GM12864 (cell line): ENCODE results near the gene GALNT12.

ENCODE experiments used
- DNase-seq: peaks from one replicate; pipeline ENCODE4 v3.0.0-alpha.2; 2011; ENCODE audit warnings: low read depth
- H3K4me3 ChIP-seq: 2 replicates; pipeline ENCODE4 v1.5.1; 2011; ENCODE audit warnings: mild to moderate bottlenecking, low read depth, low read length, control low read depth
- TF ChIP-seq, protein P1 (sequence below): IDR thresholded peaks from 2 replicates; pipeline ENCODE4 v1.5.1; 2011; ENCODE audit warnings: low read depth, mild to moderate bottlenecking, moderate library complexity, low read length, control low read depth, inconsistent platforms; ENCODE audit errors: missing control alignments

The GALNT12 gene

DNA sequence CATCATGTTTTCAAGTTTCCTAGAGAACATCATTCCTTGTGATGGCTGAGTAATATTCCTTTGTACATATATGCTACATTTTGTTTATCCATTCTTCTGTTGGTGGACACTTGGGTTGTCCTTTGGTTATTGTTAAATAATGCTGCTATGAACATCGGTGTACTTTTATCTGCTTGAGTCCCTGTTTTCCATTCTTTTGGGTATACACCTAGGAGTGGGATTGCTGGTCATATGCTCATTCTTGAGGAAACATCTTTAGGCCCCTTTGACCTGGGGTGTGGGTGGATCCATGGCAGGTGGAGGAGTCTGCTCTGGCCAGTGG is 25.3 kb downstream of the GALNT12 start:
- TF ChIP-seq, protein P1, sequence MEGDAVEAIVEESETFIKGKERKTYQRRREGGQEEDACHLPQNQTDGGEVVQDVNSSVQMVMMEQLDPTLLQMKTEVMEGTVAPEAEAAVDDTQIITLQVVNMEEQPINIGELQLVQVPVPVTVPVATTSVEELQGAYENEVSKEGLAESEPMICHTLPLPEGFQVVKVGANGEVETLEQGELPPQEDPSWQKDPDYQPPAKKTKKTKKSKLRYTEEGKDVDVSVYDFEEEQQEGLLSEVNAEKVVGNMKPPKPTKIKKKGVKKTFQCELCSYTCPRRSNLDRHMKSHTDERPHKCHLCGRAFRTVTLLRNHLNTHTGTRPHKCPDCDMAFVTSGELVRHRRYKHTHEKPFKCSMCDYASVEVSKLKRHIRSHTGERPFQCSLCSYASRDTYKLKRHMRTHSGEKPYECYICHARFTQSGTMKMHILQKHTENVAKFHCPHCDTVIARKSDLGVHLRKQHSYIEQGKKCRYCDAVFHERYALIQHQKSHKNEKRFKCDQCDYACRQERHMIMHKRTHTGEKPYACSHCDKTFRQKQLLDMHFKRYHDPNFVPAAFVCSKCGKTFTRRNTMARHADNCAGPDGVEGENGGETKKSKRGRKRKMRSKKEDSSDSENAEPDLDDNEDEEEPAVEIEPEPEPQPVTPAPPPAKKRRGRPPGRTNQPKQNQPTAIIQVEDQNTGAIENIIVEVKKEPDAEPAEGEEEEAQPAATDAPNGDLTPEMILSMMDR, result no peak
- no peak overlapping the region for H3K4me3 ChIP-seq
- DNase-seq, result no peak

DNA sequence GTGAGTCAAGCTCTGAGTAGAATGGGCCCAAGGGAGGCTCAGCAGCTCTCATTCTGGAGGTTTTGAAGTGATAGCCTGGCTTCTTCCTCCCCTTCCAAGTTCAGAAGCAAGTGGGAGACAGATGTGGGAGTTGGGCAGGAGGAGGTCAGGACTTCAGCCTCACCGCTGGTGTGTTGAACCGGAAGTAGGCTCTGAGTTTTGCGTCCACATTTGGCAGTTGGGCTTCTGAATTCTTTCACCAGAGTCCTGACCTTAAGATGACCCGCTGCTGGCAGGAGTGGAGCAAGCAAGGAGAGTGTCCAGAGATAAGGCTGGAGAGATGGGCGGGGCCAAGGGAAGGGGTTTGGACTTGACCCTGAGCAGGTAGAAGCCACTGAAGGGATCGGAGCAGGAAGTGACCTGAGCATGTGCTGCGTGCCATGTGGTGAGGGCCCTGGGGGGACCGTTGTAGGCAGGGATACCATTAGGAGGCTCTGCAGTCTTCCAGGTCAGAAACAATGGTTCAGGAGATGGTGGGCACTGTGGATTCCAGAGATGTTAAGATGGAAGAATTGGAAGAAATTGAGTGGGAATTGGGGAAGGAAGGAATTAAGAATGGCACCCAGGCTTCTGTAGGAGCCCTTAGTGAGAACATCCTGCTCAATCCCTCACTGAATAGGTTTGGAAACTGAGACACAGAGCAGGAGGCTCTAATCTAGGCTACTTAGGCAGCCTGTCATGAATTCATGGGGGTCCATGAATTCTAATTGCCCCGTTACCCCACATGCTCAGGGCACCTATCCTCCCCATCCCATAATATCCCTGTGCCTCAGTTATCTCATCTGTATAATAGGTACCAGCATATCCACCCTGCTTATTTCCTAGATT is 25.9 kb downstream of the GALNT12 start:
- DNase-seq, result no peak
- TF ChIP-seq, protein P1, result no peak
- no peak overlapping the region for H3K4me3 ChIP-seq

DNA sequence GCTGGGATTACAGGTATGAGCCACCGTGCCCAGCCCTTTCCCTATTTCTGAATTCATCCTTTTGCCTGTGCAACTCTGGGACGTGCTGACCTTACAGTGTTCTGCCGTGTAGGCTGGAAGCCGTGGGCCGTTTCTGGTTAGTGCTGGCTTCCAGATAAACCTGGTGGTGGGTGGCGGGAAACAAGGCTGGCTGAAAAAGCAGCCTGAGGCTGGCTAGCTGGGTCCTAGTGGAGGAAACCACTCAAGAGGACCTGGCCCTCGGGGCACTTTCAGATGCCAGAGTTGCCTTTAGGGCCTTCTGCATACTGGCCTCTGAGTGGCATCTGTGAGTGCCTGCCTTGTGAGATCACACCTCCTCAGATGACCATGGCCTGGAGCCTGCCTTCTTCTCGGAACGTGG is 26.9 kb downstream of the GALNT12 start:
- DNase-seq, result no peak
- TF ChIP-seq, protein P1, result no peak
- H3K4me3 ChIP-seq, result no peak overlapping the region

DNA sequence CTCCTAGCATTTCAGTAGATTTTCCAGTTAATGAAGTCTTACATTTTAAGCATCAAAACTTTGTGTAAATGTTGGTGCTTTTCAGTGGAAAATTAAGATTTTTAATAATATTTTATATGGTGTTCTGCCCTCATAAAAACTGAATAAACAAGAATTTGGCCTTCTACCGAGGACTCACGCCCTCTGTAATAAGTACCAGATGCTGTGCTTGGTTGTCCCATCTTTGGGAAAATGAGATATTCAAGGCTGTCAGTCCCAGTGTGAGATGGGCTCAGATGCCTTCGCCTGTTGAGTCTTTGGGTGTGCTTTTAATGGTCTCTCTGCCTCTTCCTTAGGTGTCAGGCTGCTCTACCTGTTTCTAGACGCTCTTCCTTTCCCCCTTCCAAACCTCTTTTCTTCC is 28.7 kb downstream of the GALNT12 start:
- TF ChIP-seq, protein P1, result no peak
- DNase-seq, result no peak
- H3K4me3 ChIP-seq, result no peak overlapping the region

DNA sequence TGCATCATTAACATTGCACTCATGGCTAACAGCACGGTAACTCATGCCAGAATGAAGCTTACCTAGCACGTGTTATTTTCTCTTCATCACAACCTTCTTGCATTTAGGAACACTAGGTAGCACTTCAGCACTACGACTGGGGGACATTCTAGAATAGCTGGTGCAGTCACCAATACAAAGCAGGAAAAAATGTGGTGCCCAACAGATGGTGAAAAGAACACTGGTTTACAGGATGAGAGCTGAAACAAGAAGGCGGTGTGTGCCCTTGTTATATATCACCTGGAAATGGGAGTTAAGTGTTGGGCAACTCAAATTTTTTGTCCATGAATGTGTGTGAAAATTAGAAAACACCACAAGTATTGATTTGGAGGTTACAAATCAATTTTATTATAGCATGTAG is 30.0 kb downstream of the GALNT12 start:
- DNase-seq, result no peak
- TF ChIP-seq, protein P1, result no peak
- H3K4me3 ChIP-seq, result no peak overlapping the region

DNA sequence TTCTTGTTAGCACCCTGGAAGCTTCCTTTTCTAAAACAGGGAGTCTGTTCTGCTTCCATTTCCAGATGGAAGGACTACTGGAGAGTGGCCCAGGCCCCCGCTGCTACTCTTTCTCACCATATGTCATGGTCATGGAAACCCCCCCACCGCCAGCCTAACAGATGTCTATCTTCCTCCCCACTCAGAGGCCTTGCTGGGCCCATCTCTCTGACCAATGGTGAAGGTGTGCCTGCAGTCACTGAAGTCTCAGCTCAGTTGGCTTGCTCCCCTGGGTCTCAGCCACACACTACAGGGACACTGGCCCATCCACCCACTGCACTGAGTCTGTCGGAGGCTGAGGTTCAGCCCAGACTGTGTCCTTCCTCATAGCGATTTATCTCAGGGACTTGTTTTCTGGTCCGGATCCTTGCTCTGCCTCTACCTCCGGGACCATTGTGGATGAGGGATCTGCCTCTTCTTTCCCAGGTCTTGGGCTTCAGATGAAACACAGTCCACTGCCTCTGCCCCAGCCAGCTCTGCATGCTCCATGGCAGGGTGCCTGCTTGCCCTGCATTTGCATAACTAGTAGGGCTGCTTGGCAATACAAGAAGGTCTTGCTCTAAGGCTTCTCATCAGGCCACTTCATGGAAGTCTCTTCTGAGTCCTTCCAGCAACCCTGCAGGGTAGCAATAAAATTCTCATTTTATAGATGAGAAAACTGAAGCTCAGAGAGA is 30.8 kb downstream of the GALNT12 start:
- TF ChIP-seq, protein P1, result no peak
- no peak overlapping the region for H3K4me3 ChIP-seq
- DNase-seq, result no peak
